ENCODE data around the gene LYZL2.
A peak's percentile ranks its signal among the peaks of the same experiment; 100 is the strongest.
"Not testable (repeated sequence)": the region's sequence is repeated elsewhere in the genome, so short reads cannot be mapped to it uniquely, and the experiment has no call there.

LYZL2 gene

GRCh38 chr10:30662814-30663213, 33.3 kb upstream of the LYZL2 start:
- no peak for DNase-seq (ENCODE audit: low read depth)
- no peak overlapping the region for H3K4me3 ChIP-seq (ENCODE audit: low read length)
- TF ChIP-seq CTCF (conservative IDR thresholded peaks at IDR 0.05; ENCODE audit: low read length) = no peak

- H3K4me3 ChIP-seq (ENCODE audit: low read length); DNase-seq (ENCODE audit: low read depth): not testable (repeated sequence)
These were observed 30.8 kb upstream of the LYZL2 start for GRCh38 chr10:30660314-30660713.

- no peak for DNase-seq (ENCODE audit: low read depth)
- no peak for TF ChIP-seq CTCF (conservative IDR thresholded peaks at IDR 0.05; ENCODE audit: low read length)
These were observed 26.7 kb upstream of the LYZL2 start for GRCh38 chr10:30656233-30656632.

GRCh38 chr10:30655001-30655400, 25.4 kb upstream of the LYZL2 start:
- H3K4me3 ChIP-seq (ENCODE audit: low read length); DNase-seq (ENCODE audit: low read depth): not testable (repeated sequence)

More at GRCh38 chr10:30656233-30656632, 26.7 kb upstream of the LYZL2 start:
- H3K4me3 ChIP-seq (ENCODE audit: low read length) = no peak overlapping the region

- not testable (repeated sequence) for H3K4me3 ChIP-seq (ENCODE audit: low read length)
- peak; percentile 21 for DNase-seq (ENCODE audit: low read depth)
These were observed 22.2 kb upstream of the LYZL2 start for GRCh38 chr10:30651470-30652397.

GRCh38 chr10:30647089-30647488, 17.5 kb upstream of the LYZL2 start:
- no peak for TF ChIP-seq CTCF (conservative IDR thresholded peaks at IDR 0.05; ENCODE audit: low read length)
- no peak overlapping the region for H3K4me3 ChIP-seq (ENCODE audit: low read length)

GRCh38 chr10:30645340-30645827, 15.8 kb upstream of the LYZL2 start:
- no peak for TF ChIP-seq CTCF (conservative IDR thresholded peaks at IDR 0.05; ENCODE audit: low read length)
- peak; percentile 32 for DNase-seq (ENCODE audit: low read depth)
- H3K4me3 ChIP-seq (ENCODE audit: low read length) = no peak overlapping the region; the same call in 1 of the 2 replicates

More at GRCh38 chr10:30647089-30647488, 17.5 kb upstream of the LYZL2 start:
- no peak for DNase-seq (ENCODE audit: low read depth)

- not testable (repeated sequence) for DNase-seq (ENCODE audit: low read depth); H3K4me3 ChIP-seq (ENCODE audit: low read length)
These were observed 14.9 kb upstream of the LYZL2 start for GRCh38 chr10:30644408-30644861.

- DNase-seq (ENCODE audit: low read depth); H3K4me3 ChIP-seq (ENCODE audit: low read length): not testable (repeated sequence)
These were observed 14.1 kb upstream of the LYZL2 start for GRCh38 chr10:30643557-30644199.

- DNase-seq (ENCODE audit: low read depth); H3K4me3 ChIP-seq (ENCODE audit: low read length): not testable (repeated sequence)
These were observed 13.3 kb upstream of the LYZL2 start for GRCh38 chr10:30642856-30643255.
